Fibroblast of lung (primary cell): ENCODE data around the gene TUBGCP5. TPM values are rescaled to one million over a fixed set of nuclear protein-coding genes. Genes with fewer than 3 reads are reported as not detected.

Source experiments
- DNase-seq, 2 donors: peaks; one replicate each; pipeline versions ENCODE4 v3.0.0 to v3.0.0-alpha.2; 2010; ENCODE audit warnings: low read depth in 2 of 2
- H2AFZ ChIP-seq: 2 replicates; pipeline ENCODE4 v1.5.1; 2012; ENCODE audit warnings: low read length, control low read depth, inconsistent platforms
- H3K27ac ChIP-seq: 2 replicates; pipeline ENCODE4 v1.5.1; 2011; ENCODE audit warnings: low read length, control low read depth; ENCODE audit not compliant: insufficient read depth
- H3K27me3 ChIP-seq: 2 replicates; pipeline ENCODE4 v1.5.1; 2011; ENCODE audit warnings: mild to moderate bottlenecking, low read length; ENCODE audit not compliant: control insufficient read depth, insufficient read depth
- H3K36me3 ChIP-seq: 2 replicates; pipeline ENCODE4 v1.5.1; 2011; ENCODE audit warnings: low read length; ENCODE audit not compliant: control insufficient read depth, insufficient read depth
- H3K4me1 ChIP-seq: 2 replicates; pipeline ENCODE4 v1.5.1; 2011; ENCODE audit warnings: low read length; ENCODE audit not compliant: control insufficient read depth, insufficient read depth; ENCODE audit errors: extremely low read depth
- H3K4me2 ChIP-seq: 2 replicates; pipeline ENCODE4 v1.5.1; 2011; ENCODE audit warnings: low read length, control low read depth; ENCODE audit not compliant: insufficient read depth; ENCODE audit errors: extremely low read depth
- H3K4me3 ChIP-seq, 4 experiments: fragments of 200-600 bp in 1 of 4; sonication (generic) in 1 of 4; replicated peaks in 1 of 4; 2 replicates each; pipeline ENCODE4 v1.5.1; 2011 to 2016; ENCODE audit warnings: low read length in 4 of 4, low read depth in 3 of 4, mild to moderate bottlenecking in 3 of 4, control low read depth in 2 of 4, inconsistent platforms in 1 of 4, mixed read lengths in 1 of 4; ENCODE audit not compliant: insufficient read depth in 1 of 4; ENCODE audit errors: control extremely low read depth in 1 of 4
- H3K79me2 ChIP-seq: 2 replicates; pipeline ENCODE4 v1.5.1; 2012; ENCODE audit warnings: mild to moderate bottlenecking, low read length, inconsistent platforms; ENCODE audit not compliant: control insufficient read depth, insufficient read depth
- H3K9ac ChIP-seq: 2 replicates; pipeline ENCODE4 v1.5.1; 2011; ENCODE audit warnings: mild to moderate bottlenecking, low read length, control low read depth; ENCODE audit not compliant: insufficient read depth
- H3K9me3 ChIP-seq: 2 replicates; pipeline ENCODE4 v1.5.1; 2012; ENCODE audit warnings: low read depth, low read length; ENCODE audit not compliant: control insufficient read depth, insufficient read depth
- H4K20me1 ChIP-seq: 2 replicates; pipeline ENCODE4 v1.5.1; 2011; ENCODE audit warnings: low read length; ENCODE audit not compliant: control insufficient read depth, insufficient read depth; ENCODE audit errors: extremely low read depth
- CTCF ChIP-seq, 2 donors: IDR thresholded peaks in 1 of 2; conservative IDR thresholded peaks in 1 of 2; 1 replicate in 1 of 2; 2 replicates in 1 of 2; pipeline ENCODE4 v1.5.1; 2011 to 2012; ENCODE audit warnings: low read length in 2 of 2, control low read depth in 1 of 2, inconsistent platforms in 1 of 2, low read depth in 1 of 2, mild to moderate bottlenecking in 1 of 2
- EZH2 ChIP-seq: IDR thresholded peaks from 2 replicates; pipeline ENCODE4 v1.5.1; 2012; ENCODE audit warnings: low read length, control low read depth, mild to moderate bottlenecking; ENCODE audit errors: missing control alignments
- polyA plus RNA-seq, 2 donors: library from polyadenylated mRNA; depleted of rRNA in 1 of 2; stranded (reverse) in 1 of 2; unstranded in 1 of 2; fragments of >200 nt; gene quantifications; 2 replicates each; pipeline ENCODE4 v1.2.1, GENCODE V29; 2011 to 2012; ENCODE audit warnings: missing spikeins in 1 of 2
- total RNA-seq: library from RNA; depleted of rRNA; stranded (reverse); fragments of >200 nt; gene quantifications from 2 replicates; pipeline ENCODE4 v1.2.1, GENCODE V29; 2014

TUBGCP5 gene
- total and polyA plus RNA-seq, 2 donors (not counting 1 experiment from before 2014, with no cell fraction given): 17.0 to 22.0 TPM

GRCh38 chr15:23069496-23070166 is 30.3 kb upstream of the TUBGCP5 start:
- TF ChIP-seq CTCF (conservative IDR thresholded peaks at IDR 0.05 in 1 of 2, IDR thresholded peaks at IDR 0.05 in 1 of 2; ENCODE audit: low read depth in 1 of 2, low read length in 2 of 2) (no peak), EZH2 (no peak)
- Histone ChIP-seq H4K20me1 (no peaks in the 10 kb centered on the region), H3K4me2 (no peak overlapping the region), H3K4me3 (no peak overlapping the region), H3K27ac (no peak overlapping the region), H3K9me3 (no peaks in the 10 kb centered on the region), H3K36me3 (no peaks in the 10 kb centered on the region), H3K4me1 (no peaks in the 10 kb centered on the region), H3K27me3 (no peaks in the 10 kb centered on the region), H3K79me2 (no peaks in the 10 kb centered on the region), H2AFZ (no peak overlapping the region), H3K9ac (no peak overlapping the region)
- no peak for DNase-seq

- Histone ChIP-seq H3K79me2 (no peaks in the 10 kb centered on the region), H4K20me1 (no peaks in the 10 kb centered on the region), H3K9ac (no peak overlapping the region), H3K4me2 (no peak overlapping the region), H3K4me3 (no peak overlapping the region), H3K36me3 (no peaks in the 10 kb centered on the region), H2AFZ (no peak overlapping the region), H3K27me3 (no peaks in the 10 kb centered on the region), H3K9me3 (no peaks in the 10 kb centered on the region), H3K27ac (no peak overlapping the region), H3K4me1 (no peaks in the 10 kb centered on the region)
- TF ChIP-seq CTCF (conservative IDR thresholded peaks at IDR 0.05 in 1 of 2, IDR thresholded peaks at IDR 0.05 in 1 of 2; ENCODE audit: low read depth in 1 of 2, low read length in 2 of 2): no peak
- no peak for DNase-seq
These were observed 28.0 kb upstream of the TUBGCP5 start for GRCh38 chr15:23067416-23067815.

GRCh38 chr15:23065836-23066235 is 26.5 kb upstream of the TUBGCP5 start:
- Histone ChIP-seq H3K4me2 (no peak overlapping the region), H3K4me1 (no peaks in the 10 kb centered on the region), H2AFZ (no peak overlapping the region), H4K20me1 (no peaks in the 10 kb centered on the region), H3K9ac (no peak overlapping the region), H3K36me3 (no peaks in the 10 kb centered on the region), H3K27me3 (no peaks in the 10 kb centered on the region), H3K9me3 (no peaks in the 10 kb centered on the region), H3K27ac (no peak overlapping the region), H3K79me2 (no peaks in the 10 kb centered on the region), H3K4me3 (no peak overlapping the region)
- TF ChIP-seq CTCF (conservative IDR thresholded peaks at IDR 0.05 in 1 of 2, IDR thresholded peaks at IDR 0.05 in 1 of 2; ENCODE audit: low read depth in 1 of 2, low read length in 2 of 2): no peak
- no peak for TF ChIP-seq EZH2
- no peak for DNase-seq
